Stimulated activated CD8-positive, alpha-beta memory T cell treated with anti-CD3 and anti-CD28 coated beads, Interleukin-4, amount 100 ng/mL, for 4 hours (primary cell): ENCODE results near the gene EPHB1.

ENCODE experiments used
- DNase-seq, 2 donors: peaks; one replicate each; pipeline ENCODE4 v3.0.0-alpha.2; 2020; ENCODE audit warnings: low read depth in 2 of 2, low spot score in 1 of 2

Gene EPHB1

GRCh38 chr3:134904776-134905646 lies 110.0 kb downstream of the EPHB1 start:
- DNase-seq, result no peak

GRCh38 chr3:134905647-134905935 lies 110.5 kb downstream of the EPHB1 start:
- no peak for DNase-seq

- no peak for DNase-seq
These were observed 113.2 kb downstream of the EPHB1 start for GRCh38 chr3:134908271-134908670.

- no peak for DNase-seq
These were observed 115.0 kb downstream of the EPHB1 start for GRCh38 chr3:134910026-134910425.

- no peak for DNase-seq
These were observed 116.8 kb downstream of the EPHB1 start for GRCh38 chr3:134911586-134912548.

- DNase-seq, result no peak
These were observed 121.4 kb downstream of the EPHB1 start for GRCh38 chr3:134916276-134916961.

GRCh38 chr3:134917631-134918030 lies 122.6 kb downstream of the EPHB1 start:
- no peak for DNase-seq

GRCh38 chr3:134918441-134918840 lies 123.4 kb downstream of the EPHB1 start:
- DNase-seq, result no peak

GRCh38 chr3:134922101-134922500 lies 127.0 kb downstream of the EPHB1 start:
- no peak for DNase-seq

- DNase-seq, result no peak
These were observed 127.8 kb downstream of the EPHB1 start for GRCh38 chr3:134922866-134923265.

GRCh38 chr3:134923286-134923685 lies 128.2 kb downstream of the EPHB1 start:
- no peak for DNase-seq

- no peak for DNase-seq
These were observed 132.5 kb downstream of the EPHB1 start for GRCh38 chr3:134927599-134927998.

GRCh38 chr3:134928392-134928791 lies 133.3 kb downstream of the EPHB1 start:
- DNase-seq, result no peak

GRCh38 chr3:134928819-134929218 lies 133.8 kb downstream of the EPHB1 start:
- DNase-seq, result no peak

- DNase-seq, result no peak
These were observed 134.9 kb downstream of the EPHB1 start for GRCh38 chr3:134929976-134930375.

GRCh38 chr3:134931045-134931785 lies 136.2 kb downstream of the EPHB1 start:
- no peak for DNase-seq

GRCh38 chr3:134932035-134932434 lies 137.0 kb downstream of the EPHB1 start:
- no peak for DNase-seq

GRCh38 chr3:134933997-134934396 lies 138.9 kb downstream of the EPHB1 start:
- DNase-seq, result no peak

GRCh38 chr3:134934933-134935332 lies 139.9 kb downstream of the EPHB1 start:
- DNase-seq, result no peak

- DNase-seq, result no peak
These were observed 142.4 kb downstream of the EPHB1 start for GRCh38 chr3:134937256-134938028.
